ENCODE results near the gene TMEM127. TPM values are rescaled to one million over a fixed set of nuclear protein-coding genes. Genes with fewer than 3 reads are reported as not detected.
"Not testable (repeated sequence)": the region's sequence is repeated elsewhere in the genome, so short reads cannot be mapped to it uniquely, and the experiment has no call there.

TMEM127 gene, protein sequence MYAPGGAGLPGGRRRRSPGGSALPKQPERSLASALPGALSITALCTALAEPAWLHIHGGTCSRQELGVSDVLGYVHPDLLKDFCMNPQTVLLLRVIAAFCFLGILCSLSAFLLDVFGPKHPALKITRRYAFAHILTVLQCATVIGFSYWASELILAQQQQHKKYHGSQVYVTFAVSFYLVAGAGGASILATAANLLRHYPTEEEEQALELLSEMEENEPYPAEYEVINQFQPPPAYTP
- 6.9 and 8.1 TPM in 2 replicates for total RNA-seq (2014; rRNA removed; shearing (Covaris generic))

DNA sequence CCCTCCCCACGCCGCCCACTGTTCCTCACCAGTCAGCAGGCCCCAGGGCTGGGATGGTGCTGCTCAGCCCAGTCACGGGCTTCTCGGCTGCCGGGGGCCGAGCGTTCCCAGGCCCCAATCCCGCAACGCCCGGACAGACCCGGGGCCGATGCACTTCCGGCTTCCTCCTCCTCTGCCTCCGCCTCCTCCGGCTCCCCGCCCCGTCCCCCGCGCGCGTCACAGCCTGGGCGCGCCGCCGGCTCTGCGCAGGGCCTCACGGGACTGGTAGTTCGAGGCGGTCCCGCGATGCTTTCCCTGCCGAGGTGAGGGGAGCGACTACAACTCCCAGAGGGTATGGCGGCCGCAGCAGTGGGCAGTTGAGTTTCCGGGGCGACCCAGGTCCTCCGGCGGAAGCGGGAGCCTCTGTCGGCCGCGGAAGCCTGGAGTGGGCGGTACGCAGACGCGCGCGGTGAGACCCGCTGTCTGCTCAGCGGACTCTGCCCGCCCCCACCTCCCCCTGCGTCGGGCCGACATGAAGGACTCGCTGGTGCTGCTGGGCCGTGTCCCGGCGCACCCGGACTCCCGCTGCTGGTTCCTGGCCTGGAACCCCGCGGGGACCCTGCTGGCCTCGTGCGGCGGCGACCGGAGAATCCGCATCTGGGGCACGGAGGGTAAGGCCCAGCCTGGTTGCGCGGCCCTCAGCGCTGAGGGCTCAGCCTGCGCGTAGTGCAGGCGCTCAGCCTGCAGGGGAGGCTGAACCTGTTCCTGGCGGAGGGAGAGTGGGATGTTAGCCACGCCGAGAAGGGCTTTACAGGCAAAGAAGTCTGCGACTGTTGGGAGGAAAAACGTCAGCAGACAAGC is at the start of gene TMEM127, which contains the start of gene CIAO1:
Gene TMEM127 (minus strand): TSS at position 158 of the 840 bp plus-strand sequence. CDS start 616 bp downstream, outside the sequence.
Gene CIAO1 (plus strand): TSS at position 386 of the 840 bp plus-strand sequence. CDS start 126 bp downstream, at position 512.
- in situ Hi-C loops (cut with HindIII; ENCODE audit: low sequenced_read_pairs) = no loop called here
- peak; percentile 98 for DNase-seq (ENCODE audit: low spot score)

DNA sequence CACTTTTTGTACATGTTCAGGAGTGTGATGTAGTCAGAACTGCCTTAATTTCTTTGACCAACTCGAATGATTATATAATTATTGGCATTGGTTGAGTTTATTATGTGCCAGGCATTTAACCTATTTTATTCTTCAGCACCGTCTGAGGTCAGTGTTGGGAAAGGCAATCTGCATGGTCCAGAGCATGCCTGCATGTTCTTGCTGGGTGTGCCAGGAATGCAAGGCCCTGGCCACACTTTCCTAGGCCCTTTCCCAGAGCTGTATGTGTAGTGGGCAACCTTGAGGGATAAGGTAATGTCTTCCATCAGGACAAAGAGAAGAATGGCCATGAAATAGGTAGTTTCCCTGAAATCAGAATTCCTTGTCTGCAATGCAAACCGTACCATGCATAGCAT is 49.2 kb upstream of the TMEM127 start:
- in situ Hi-C loops (cut with HindIII; ENCODE audit: low sequenced_read_pairs) = no loop called here
- DNase-seq (ENCODE audit: low spot score) = no peak

DNA sequence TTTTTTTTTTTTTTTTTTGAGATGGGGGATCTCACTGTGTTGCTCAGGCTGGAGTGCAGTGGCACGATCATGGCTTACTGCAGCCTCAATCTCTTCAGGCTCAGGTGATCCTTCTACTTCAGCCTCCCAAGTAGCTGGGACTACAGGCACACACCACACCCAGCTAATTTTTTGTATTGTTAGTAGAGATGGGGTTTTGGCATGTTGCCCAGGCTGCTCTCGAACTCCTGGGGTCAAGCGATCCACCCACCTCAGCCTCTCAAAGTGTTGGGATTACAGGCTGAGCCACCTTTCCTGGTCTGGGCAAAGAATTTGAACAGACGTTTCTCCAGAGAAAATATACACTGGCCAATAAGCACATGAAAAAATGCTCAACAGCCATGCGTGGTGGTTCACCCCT is 42.5 kb upstream of the TMEM127 start:
- in situ Hi-C loops (cut with HindIII; ENCODE audit: low sequenced_read_pairs) = no loop called here
- no peak for DNase-seq (ENCODE audit: low spot score)

DNA sequence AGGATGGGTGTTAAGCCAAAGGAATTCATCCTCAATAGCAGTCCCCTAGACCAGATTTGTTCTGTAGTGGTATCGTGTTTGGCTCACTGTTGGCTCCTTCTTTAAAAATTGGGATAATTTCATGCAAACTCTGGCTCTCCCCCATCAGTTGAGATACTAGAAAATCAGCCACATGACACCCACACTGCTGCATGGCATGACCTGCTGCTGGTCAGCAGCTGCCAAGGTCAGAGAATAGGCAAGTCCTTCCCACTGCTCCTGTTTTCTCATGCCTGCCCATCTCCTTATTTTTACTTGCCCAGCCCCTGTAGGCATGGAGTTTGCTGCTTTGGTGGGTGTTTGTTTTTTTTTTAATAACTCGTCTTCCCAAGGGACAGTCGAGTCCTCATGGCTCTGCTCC is 40.6 kb upstream of the TMEM127 start:
- in situ Hi-C loops (cut with HindIII; ENCODE audit: low sequenced_read_pairs) = no loop called here
- no peak for DNase-seq (ENCODE audit: low spot score)

DNA sequence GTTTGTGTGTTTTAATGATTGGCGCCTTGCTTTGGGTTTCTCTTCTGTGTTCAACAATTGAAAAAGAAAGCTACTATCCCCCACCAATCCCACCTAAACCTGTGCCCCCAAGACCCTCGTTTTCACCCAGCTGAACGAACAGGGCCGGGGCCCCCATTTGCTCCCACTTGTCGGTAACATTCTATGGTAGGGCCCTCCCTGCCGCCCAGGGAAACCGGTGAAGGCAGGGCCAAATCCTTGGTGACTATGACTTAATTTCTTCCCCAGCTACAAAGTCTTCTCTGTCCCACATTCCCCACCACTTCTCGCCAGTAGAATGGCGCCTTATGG is 40.1 kb upstream of the TMEM127 start:
- no peak for DNase-seq (ENCODE audit: low spot score)
- in situ Hi-C loops (cut with HindIII; ENCODE audit: low sequenced_read_pairs) = no loop called here

DNA sequence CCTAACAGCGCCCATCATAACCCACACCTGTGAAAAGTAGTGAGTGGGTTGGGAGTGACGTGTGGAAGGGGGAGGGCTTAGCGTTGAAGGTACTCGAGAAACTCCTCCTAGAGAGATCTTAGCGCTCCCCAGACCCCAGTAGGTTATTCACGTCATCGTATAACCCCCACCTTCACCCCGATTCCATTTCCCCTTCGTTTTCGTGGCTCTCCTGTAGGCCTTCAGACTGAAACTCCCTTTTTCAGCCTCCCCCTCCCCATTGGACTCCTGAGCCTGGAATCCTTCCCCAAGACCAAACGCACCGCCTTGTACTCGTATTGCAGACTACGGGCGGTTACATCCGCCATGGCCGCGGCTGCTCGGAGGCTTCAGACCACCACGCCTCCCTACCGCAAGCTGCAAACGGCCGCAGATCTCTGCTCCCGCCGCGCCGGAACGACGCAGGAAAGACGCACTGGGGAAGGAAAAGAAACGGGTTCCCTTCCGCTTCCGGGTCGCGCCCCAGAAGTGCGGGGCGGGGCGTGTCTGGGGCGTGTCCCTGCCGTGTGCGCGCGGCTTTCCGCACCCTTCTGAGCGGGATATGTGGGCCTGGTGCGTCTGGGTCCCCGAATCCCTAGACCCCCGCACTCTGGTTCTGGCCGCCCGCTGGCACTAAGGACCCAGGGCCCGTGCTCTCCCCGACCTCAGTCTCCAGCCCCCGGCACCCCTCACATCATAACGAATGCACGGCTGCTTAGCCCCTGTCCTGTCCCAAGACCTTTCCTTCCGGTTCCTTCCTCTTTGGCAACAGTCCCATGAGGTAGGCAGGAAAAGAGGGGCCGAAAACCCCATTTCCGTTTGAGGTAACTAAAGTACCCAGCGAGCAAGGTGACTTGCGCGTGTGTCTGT is 39.5 kb upstream of the TMEM127 start, which contains the start of gene SNRNP200:
Gene SNRNP200 (minus strand): TSS at position 456 of the 888 bp plus-strand sequence. CDS start 109 bp downstream, at position 347.
- in situ Hi-C loops (cut with HindIII; ENCODE audit: low sequenced_read_pairs) = no loop called here
- DNase-seq (ENCODE audit: low spot score) = peak; percentile 91

DNA sequence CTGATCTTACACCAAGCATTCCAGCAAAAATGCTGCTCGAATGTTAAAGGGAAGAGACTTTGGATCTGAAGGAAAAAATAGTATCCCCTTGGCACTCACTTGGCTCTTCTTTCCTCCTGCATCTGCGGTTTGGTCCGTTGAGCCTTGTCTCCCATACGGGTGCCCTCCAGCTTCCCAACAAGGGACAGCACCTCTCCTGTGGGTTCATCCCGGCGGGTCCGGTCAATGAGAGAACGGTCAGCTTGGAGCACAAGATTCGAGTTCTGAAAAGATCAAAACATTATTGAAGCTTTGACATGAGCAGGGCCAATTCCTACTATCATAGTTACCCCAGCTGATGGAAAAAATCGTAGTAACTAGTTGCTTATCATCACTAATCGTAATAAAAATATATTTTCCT is 38.8 kb upstream of the TMEM127 start:
- in situ Hi-C loops (cut with HindIII; ENCODE audit: low sequenced_read_pairs) = no loop called here
- no peak for DNase-seq (ENCODE audit: low spot score)

DNA sequence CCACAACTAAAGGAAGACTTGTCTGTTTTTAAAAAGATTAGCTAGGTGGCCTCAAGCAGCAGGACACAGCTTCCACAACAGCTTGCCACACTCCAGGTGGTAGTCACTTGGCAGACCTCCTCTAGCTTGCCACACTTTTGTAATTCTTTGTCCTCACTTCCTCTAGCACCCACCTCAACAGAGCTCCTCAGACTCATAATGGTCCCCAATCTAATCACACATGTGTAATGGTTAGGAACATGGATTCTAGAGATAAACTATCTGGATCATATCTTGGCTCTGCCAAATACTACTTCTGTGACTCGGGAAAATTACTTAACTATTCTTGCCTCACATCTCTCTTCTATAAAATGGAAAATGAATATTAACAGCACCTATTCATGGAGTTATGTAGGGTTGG is 36.1 kb upstream of the TMEM127 start:
- DNase-seq (ENCODE audit: low spot score) = peak; percentile 20
- in situ Hi-C loops (cut with HindIII; ENCODE audit: low sequenced_read_pairs) = no loop called here

DNA sequence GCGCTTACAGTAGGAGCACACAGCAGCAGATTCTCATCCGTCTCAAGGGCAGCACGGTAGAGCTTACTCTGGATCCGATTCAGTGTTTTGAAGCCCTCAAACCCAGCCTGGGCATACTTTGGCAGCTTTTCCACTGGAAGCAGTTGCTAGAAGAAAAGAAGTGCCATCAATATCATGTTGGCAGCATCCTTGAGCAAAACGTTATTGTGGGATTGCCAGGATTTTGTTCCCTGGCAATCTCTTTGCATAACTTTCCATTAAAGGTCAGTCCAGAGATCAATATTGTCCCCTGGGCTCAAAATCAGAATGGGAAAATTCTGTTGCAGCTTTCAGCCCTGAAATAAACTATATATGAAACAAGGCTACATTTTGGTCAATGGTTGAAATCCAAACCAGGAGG is 31.1 kb upstream of the TMEM127 start:
- in situ Hi-C loops (cut with HindIII; ENCODE audit: low sequenced_read_pairs) = no loop called here
- no peak for DNase-seq (ENCODE audit: low spot score)

DNA sequence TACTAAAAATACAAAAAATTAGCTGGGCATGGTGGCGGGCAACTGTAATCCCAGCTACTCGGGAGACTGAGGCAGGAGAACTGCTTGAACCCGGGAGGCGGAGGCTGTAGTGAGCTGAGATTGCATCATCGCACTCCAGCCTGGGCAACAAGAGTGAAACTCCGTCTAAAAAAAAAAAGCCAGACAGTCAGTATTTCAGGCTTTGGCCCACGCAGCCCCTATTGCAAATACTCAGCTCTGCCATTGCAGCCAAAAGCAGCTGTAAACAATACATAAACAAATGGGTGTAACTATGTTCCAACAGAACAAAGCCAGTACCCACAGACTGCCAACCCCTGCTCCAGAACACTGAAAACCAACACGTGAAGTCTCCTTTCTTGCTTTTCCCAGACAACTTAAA is 28.5 kb upstream of the TMEM127 start:
- in situ Hi-C loops (cut with HindIII; ENCODE audit: low sequenced_read_pairs); DNase-seq (ENCODE audit: low spot score): not testable (repeated sequence)

DNA sequence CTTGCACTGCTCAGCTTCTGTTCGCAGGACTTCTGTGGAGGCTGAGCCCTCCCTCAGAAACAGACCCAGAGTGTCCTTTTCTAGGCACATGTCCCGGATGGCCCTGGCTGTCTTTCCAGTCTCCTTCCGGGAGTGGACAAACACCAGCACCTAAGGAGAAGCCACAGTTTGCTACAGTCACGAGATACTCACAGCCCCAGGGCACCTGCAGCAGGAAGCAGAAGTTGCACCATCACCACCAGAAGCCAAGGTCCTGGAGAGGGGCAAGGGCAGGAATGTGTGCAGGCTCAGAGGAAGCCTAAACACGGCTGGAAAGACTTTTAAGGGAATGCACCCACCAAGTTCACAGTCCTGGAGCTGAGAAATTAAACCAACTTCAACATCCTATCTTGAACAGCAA is 26.0 kb upstream of the TMEM127 start:
- in situ Hi-C loops (cut with HindIII; ENCODE audit: low sequenced_read_pairs) = no loop called here

DNA sequence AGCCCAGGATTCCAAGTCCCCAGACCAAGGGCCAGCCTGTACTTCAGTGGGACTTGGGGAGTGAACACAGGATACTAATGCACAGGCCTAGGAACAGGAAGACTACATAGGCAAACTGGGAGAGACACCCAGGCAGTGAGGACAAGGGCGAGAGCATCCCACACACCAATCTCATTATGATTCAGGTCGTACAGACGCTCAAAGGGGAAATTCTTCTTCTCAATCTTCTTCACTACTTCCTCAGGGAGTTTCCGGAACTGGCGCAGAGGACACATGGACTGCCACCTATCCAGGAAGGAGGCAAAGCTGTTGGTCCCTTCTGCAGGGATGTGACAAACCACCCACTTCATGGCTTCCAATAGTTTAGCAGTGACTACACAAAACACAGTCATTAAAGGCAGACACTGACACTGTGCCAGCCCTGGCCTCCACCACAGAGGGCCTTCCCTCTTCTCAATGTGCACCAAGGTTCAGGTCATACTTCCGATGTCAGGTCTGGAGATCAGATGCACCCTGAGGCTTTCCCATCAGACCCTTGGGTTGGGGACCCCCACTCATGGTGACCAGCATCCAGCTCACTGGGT is 21.6 kb upstream of the TMEM127 start:
- in situ Hi-C loops (cut with HindIII; ENCODE audit: low sequenced_read_pairs) = no loop called here
- no peak for DNase-seq (ENCODE audit: low spot score)

More for the DNA sequence above, 26.0 kb upstream of the TMEM127 start:
- DNase-seq (ENCODE audit: low spot score) = no peak

DNA sequence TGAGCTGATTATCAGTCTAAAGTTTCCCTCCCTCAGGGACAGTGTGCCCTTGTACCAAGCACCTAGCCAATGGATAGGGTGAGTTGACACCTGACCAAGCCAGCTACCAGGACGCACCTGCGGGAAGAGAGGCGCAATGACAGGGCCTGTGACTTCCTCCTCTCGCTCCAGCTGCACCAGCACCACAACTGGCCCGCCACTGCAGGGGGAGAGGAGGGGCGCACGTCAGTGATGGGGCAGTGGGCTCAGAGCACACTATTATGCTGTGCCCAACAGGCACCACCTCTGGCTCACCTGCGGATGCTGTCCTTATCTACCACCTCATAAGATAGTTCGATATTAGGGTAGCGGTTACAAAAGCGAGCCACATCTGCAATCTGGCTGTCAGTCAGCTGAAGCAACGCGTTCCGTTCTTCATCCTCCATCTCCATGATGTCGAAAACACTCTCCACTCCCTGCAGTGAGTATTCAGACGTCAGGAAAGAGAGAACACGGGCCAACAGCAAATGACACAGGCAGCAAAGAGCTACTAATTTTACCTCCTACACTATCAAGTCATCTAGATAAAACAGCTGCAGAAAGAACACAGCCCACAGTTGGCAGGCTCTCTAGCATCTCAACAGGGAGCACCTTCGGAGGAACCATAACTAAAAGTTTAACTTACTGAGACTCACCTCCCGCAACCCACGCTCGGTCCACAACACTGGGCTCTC is 11.1 kb upstream of the TMEM127 start:
- in situ Hi-C loops (cut with HindIII; ENCODE audit: low sequenced_read_pairs) = no loop called here
- no peak for DNase-seq (ENCODE audit: low spot score)

DNA sequence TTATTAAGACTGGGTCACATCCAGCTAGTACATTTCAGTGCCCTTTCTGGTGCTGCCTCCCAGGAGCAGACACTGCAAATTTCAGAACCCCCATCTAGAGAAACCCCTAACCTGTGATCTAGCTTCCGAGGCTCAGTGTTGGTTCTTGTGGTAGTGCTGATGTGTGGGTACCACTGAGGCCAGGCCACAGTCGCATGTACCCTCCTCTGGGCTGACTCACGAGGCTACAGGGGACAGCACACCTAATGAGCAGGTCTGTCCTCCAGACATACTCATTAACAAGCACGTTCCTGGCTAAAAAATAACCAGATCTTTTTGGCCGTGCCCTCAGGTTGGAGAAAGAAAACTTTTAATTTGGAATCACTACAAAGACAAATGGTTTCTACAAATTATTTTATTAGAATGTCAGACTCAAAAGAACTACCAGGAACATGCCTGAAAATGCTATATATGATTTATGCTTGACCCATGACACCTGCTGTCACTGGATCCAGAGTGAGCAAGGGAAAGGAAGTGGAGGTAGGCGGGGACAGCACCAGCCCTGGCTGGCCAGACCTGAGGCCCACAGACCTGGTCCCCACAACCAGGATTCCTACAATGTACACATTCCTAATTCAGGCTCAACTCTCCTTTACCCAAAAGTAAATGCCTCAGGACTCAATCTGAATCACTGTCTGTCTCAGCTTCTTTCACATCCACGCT is 8.7 kb upstream of the TMEM127 start:
- in situ Hi-C loops (cut with HindIII; ENCODE audit: low sequenced_read_pairs) = no loop called here
- no peak for DNase-seq (ENCODE audit: low spot score)

DNA sequence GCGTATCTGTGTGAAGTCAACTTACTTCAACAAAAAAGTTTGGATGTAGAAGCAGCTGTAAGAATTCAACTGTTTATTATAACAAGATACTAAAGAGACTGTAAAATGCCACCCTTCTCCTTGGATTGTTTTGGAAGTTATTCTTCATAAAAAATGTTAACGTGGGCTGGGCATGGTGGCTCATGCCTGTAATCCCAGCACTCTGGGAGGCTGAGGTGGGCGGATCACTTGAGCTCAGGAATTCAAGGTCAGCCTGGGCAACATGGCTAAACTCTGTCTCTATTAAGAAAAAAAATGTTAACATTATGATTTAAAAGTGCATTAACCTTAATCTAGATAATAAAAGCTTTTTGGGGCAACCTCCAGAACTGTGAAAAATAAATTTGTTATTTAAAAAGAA is 8.0 kb upstream of the TMEM127 start:
- DNase-seq (ENCODE audit: low spot score) = no peak
- in situ Hi-C loops (cut with HindIII; ENCODE audit: low sequenced_read_pairs) = no loop called here

DNA sequence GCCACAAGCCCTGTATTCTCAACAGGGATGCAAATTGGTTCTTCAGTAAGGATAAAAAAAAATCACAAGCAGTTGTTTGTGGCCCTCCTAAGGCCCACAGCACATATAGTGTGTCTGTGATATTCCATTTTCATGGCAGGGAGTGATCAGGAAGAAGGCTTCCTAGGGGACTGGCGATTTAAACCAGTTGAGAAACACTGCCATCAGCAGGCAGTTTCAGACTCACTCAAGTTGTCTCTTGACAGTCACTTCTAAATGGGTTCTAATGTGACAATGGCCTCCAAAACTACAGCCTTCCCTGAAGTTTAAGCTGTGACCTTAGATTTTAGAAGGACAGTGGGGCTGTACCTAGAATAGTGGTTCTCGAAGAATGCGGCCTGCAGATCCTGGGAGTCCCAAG is 6.2 kb upstream of the TMEM127 start:
- DNase-seq (ENCODE audit: low spot score) = no peak
- in situ Hi-C loops (cut with HindIII; ENCODE audit: low sequenced_read_pairs) = no loop called here

DNA sequence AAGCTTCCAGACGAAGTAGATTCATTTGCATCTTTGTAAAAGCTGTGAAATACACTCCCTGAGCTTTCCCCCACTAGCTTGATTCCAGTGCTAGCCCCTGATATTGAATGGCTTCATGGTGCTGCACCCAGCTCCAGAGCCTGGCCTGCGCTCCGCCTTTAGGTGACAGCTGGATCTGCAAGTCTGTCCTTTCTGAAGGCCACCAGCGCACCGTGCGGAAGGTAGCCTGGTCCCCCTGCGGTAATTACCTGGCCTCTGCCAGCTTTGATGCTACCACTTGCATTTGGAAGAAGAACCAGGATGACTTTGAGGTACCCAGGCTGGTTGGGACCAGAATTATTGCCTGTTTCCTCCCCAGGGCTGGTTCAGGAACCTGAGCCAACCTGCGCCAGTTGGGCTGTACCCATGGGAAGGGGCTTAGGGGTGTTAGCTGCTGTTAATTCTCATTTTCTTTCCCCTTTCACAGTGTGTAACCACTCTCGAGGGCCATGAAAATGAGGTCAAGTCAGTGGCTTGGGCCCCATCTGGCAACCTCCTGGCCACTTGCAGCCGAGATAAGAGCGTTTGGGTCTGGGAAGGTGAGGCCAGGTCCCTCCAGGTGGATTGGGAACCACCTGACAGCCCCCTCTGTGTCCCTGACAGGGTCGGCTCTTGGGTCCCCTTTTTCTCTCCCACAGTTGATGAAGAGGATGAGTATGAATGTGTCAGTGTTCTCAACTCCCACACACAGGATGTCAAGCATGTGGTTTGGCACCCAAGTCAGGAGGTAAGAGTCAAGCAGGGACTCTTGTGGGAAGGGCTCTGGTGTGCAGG is 1.6 kb upstream of the TMEM127 start:
- in situ Hi-C loops (cut with HindIII; ENCODE audit: low sequenced_read_pairs) = no loop called here
- no peak for DNase-seq (ENCODE audit: low spot score)

Measured in G401 (cell line).